ENCODE results near the gene PLPP3. TPM values are rescaled to one million over a fixed set of nuclear protein-coding genes. Genes with fewer than 3 reads are reported as not detected.
A peak's percentile ranks its signal among the peaks of the same experiment; 100 is the strongest.

Gene PLPP3
- total RNA-seq, 1 experiment from 2014 or later, result 26.7 TPM

DNA sequence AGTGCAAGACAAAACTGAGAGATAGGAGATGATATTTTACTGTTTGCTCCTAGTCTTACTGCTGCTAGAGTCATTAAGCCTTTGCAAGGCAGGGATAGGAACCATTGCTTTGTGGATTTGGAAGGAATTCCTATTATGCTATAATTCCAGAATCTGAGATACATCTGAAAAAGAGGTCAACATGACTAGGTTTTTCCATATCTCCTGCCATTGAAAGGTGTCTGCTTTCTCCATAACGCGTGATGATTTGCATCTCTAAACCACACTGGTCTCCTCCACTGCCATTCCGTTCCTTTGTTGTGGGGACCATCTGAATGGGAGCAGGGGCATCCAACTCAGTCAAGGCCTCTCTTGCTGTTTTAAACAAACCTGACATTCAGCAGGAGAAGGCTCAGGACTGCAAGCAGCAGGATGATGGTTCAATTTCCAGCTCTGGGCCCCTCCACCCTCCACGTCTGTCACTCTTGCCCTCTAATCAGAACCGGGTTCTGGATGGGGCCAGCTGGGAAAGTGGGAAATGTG lies 45.2 kb downstream of the PLPP3 start:
- Histone ChIP-seq H2BK15ac (ENCODE audit: low read depth, low read length) (no peak overlapping the region), H2BK120ac (ENCODE audit: low read depth, low read length, poor library complexity, severe bottlenecking) (no peak overlapping the region), H3K9me3 (ENCODE audit: control insufficient read depth, low read depth, low read length) (no peaks in the 10 kb centered on the region), H3K9ac (ENCODE audit: extremely low read depth, insufficient read length, low read length) (no peak overlapping the region), H3K79me2 (ENCODE audit: insufficient read depth, low read length) (peaks cover 19% of the 10 kb centered on the region; the same call in 1 of the 2 replicates), H3K18ac (ENCODE audit: insufficient read length, low read depth, low read length) (no peak overlapping the region), H3K4me1 (ENCODE audit: insufficient read depth, low read length) (peaks cover 54% of the 10 kb centered on the region), H2BK20ac (ENCODE audit: low read depth, low read length, poor library complexity, severe bottlenecking) (no peak overlapping the region), H4K8ac (replicated peaks; ENCODE audit: insufficient read length, low read depth, low read length) (no peak overlapping the region), H3K4ac (ENCODE audit: low read depth, low read length) (no peak overlapping the region), H2BK12ac (ENCODE audit: insufficient read length, low read depth, low read length) (peak overlapping the region; percentile 52), H4K20me1 (ENCODE audit: control insufficient read depth, insufficient read depth, insufficient read length) (no peaks in the 10 kb centered on the region), H3K27me3 (ENCODE audit: insufficient read depth, low read length) (no peaks in the 10 kb centered on the region), H4K91ac (ENCODE audit: insufficient read length, low read depth, low read length) (no peak overlapping the region), H3K14ac (ENCODE audit: insufficient read depth, low read length) (peak overlapping the region; percentile 26; the same call in 1 of the 2 replicates), H3K79me1 (ENCODE audit: insufficient read depth, low read depth, low read length, poor library complexity, severe bottlenecking) (peaks cover 3% of the 10 kb centered on the region), H2BK5ac (ENCODE audit: insufficient read length, low read length) (no peak overlapping the region), H2AK5ac (ENCODE audit: insufficient read length, low read length) (peak overlapping the region; percentile 52), H2AFZ (ENCODE audit: low read length) (no peak overlapping the region), H3K27ac (ENCODE audit: insufficient read length, low read depth, low read length) (peak overlapping the region; percentile 99), H3K23me2 (ENCODE audit: insufficient read length, low read depth, low read length, poor library complexity, severe bottlenecking) (no peaks in the 10 kb centered on the region), H3K56ac (ENCODE audit: insufficient read length, low read depth, low read length) (no peak overlapping the region), H3T11ph (ENCODE audit: low read length) (no peak overlapping the region), H3K4me2 (ENCODE audit: insufficient read depth, insufficient read length, low read length) (no peak overlapping the region), H4K5ac (ENCODE audit: insufficient read length, low read depth, low read length) (no peak overlapping the region), H3K23ac (ENCODE audit: insufficient read length, low read depth, low read length) (no peak overlapping the region)
- Mint-ChIP-seq H3K4me3 (peak overlapping the region in 1 of 2 experiments; percentile 24; a peak in 2 of 5 replicates), H3K27me3 (ENCODE audit: low read depth) (no peaks in the 10 kb centered on the region), H3K36me3 (ENCODE audit: insufficient read depth in 1 of 3, low read depth in 3 of 3) (peaks cover 17 to 38% (median 29%) of the 10 kb centered on the region in 3 experiments; a peak in 6 of 7 replicates), H3K27ac (peak overlapping the region; percentile 95 to 99 (median 98)), H3K9me3 (no peaks in the 10 kb centered on the region), H3K4me1 (peaks cover 18 to 64% of the 10 kb centered on the region in 2 experiments)
- TF ChIP-seq, protein P1, sequence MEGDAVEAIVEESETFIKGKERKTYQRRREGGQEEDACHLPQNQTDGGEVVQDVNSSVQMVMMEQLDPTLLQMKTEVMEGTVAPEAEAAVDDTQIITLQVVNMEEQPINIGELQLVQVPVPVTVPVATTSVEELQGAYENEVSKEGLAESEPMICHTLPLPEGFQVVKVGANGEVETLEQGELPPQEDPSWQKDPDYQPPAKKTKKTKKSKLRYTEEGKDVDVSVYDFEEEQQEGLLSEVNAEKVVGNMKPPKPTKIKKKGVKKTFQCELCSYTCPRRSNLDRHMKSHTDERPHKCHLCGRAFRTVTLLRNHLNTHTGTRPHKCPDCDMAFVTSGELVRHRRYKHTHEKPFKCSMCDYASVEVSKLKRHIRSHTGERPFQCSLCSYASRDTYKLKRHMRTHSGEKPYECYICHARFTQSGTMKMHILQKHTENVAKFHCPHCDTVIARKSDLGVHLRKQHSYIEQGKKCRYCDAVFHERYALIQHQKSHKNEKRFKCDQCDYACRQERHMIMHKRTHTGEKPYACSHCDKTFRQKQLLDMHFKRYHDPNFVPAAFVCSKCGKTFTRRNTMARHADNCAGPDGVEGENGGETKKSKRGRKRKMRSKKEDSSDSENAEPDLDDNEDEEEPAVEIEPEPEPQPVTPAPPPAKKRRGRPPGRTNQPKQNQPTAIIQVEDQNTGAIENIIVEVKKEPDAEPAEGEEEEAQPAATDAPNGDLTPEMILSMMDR (conservative IDR thresholded peaks at IDR 0.05), result no peak
- no peak for DNase-seq
- no CpG with 5 or more reads among the region's 5 CpGs for WGBS (ENCODE audit: extremely low coverage, insufficient read length, low lambda C conversion rate)

Data from H9 (cell line).